Panc1 (cell line): ENCODE results near the gene SAPCD1. TPM values are rescaled to one million over a fixed set of nuclear protein-coding genes. Genes with fewer than 3 reads are reported as not detected.

Experiments
- ATAC-seq: fragments of 200-7000 bp; cut with Tn5 transposase; 2 replicates; pipeline ENCODE4 v1.9.1; 2020; ENCODE audit warnings: mild to moderate bottlenecking, moderate library complexity
- BruUV-seq: library from RNA; stranded (reverse); fragments of 400-500 nt; replicated peaks from 2 replicates; lab custom pipeline; 2021; lab: Mats Ljungman, UMichigan
- CTCF ChIA-PET: fragments of 300-600 bp; sonication (Branson Sonifier 250); formaldehyde crosslinking; loops from one replicate; lab custom pipeline; 2022; ENCODE audit warnings: antibody characterized with exemption; lab: Charles Lee
- POLR2A ChIA-PET: fragments of 300-600 bp; sonication (Branson Sonifier 250); formaldehyde crosslinking; loops from one replicate; lab custom pipeline; 2022; ENCODE audit warnings: antibody characterized with exemption; lab: Charles Lee
- DNase-seq: peaks from one replicate; pipeline ENCODE4 v3.0.0-alpha.2; 2010; ENCODE audit warnings: low read depth, low spot score
- H3K27ac ChIP-seq: 2 replicates; pipeline ENCODE4 v1.5.1; 2011; ENCODE audit warnings: mild to moderate bottlenecking, low read length, inconsistent platforms
- H3K27me3 ChIP-seq: fragments of 200-500 bp; sonication (Bioruptor generic); 2 replicates; pipeline ENCODE4 v1.6.0; 2014; ENCODE audit warnings: low read length, inconsistent platforms; ENCODE audit not compliant: control insufficient read depth, insufficient read depth
- H3K36me3 ChIP-seq: fragments of 200-500 bp; sonication (Bioruptor generic); 2 replicates; pipeline ENCODE4 v1.5.1; 2014; ENCODE audit warnings: inconsistent platforms, mild to moderate bottlenecking, low read length, moderate library complexity; ENCODE audit not compliant: control insufficient read depth, insufficient read depth
- H3K4me1 ChIP-seq: 2 replicates; pipeline ENCODE4 v1.5.1; 2011; ENCODE audit warnings: inconsistent platforms, mild to moderate bottlenecking, low read length, moderate library complexity; ENCODE audit not compliant: control insufficient read depth, insufficient read depth
- H3K4me3 ChIP-seq, 2 experiments: 2 replicates each; pipeline ENCODE4 v1.5.1; 2011 to 2012; ENCODE audit warnings: low read depth in 2 of 2, low read length in 2 of 2, mild to moderate bottlenecking in 2 of 2, inconsistent platforms in 1 of 2, moderate library complexity in 1 of 2
- H3K9me3 ChIP-seq: fragments of 200-500 bp; sonication (Bioruptor generic); 2 replicates; pipeline ENCODE4 v1.5.1; 2014; ENCODE audit warnings: low read depth, mild to moderate bottlenecking, inconsistent platforms, low read length, moderate library complexity; ENCODE audit not compliant: control insufficient read depth, insufficient read depth
- POLR2AphosphoS5 ChIP-seq: IDR thresholded peaks from 2 replicates; pipeline ENCODE4 v1.6.1; 2012; ENCODE audit warnings: mild to moderate bottlenecking, low read depth, low read length, moderate library complexity
- SIN3A ChIP-seq: IDR thresholded peaks from 2 replicates; pipeline ENCODE4 v1.6.1; 2012; ENCODE audit warnings: low read depth, mild to moderate bottlenecking, low read length, moderate library complexity, borderline replicate concordance; ENCODE audit not compliant: insufficient read depth
- TCF7L2 ChIP-seq: IDR thresholded peaks from 2 replicates; pipeline ENCODE4 v1.6.1; 2011; ENCODE audit warnings: mild to moderate bottlenecking, low read depth, low read length, inconsistent platforms
- in situ Hi-C: cut with HindIII; loops from 2 replicates; pipeline ENCODE4 v1.10.0; 2016; ENCODE audit warnings: low sequenced_read_pairs, low pct_unique_long_range_greater_than_20kb
- intact Hi-C: fragments of 100-400 bp; cut with micrococcal nuclease; formaldehyde crosslinking; loops from one replicate; pipeline ENCODE4 v1.10.0; 2022; ENCODE audit not compliant: unreplicated experiment
- total RNA-seq: library from RNA; stranded (reverse); gene quantifications from one replicate; pipeline ENCODE4 v1.2.1, GENCODE V29; 2021; ENCODE audit not compliant: unreplicated experiment
- TF ChIP-seq, protein P1 (sequence below), 2 experiments: IDR thresholded peaks; 2 replicates each; pipeline ENCODE4 v1.6.1; 2011 to 2012; ENCODE audit warnings: low read depth in 2 of 2, control low read depth in 1 of 2, low read length in 1 of 2, mild to moderate bottlenecking in 1 of 2, moderate library complexity in 1 of 2; ENCODE audit not compliant: insufficient read depth in 1 of 2
- TF ChIP-seq, protein P2 (sequence below): fragments of 450-650 bp; IDR thresholded peaks from 2 replicates; pipeline ENCODE4 v1.5.1; 2017; ENCODE audit warnings: mild to moderate bottlenecking

The SAPCD1 gene
- total RNA-seq, 1 experiment from 2014 or later: 6.3 TPM

DNA sequence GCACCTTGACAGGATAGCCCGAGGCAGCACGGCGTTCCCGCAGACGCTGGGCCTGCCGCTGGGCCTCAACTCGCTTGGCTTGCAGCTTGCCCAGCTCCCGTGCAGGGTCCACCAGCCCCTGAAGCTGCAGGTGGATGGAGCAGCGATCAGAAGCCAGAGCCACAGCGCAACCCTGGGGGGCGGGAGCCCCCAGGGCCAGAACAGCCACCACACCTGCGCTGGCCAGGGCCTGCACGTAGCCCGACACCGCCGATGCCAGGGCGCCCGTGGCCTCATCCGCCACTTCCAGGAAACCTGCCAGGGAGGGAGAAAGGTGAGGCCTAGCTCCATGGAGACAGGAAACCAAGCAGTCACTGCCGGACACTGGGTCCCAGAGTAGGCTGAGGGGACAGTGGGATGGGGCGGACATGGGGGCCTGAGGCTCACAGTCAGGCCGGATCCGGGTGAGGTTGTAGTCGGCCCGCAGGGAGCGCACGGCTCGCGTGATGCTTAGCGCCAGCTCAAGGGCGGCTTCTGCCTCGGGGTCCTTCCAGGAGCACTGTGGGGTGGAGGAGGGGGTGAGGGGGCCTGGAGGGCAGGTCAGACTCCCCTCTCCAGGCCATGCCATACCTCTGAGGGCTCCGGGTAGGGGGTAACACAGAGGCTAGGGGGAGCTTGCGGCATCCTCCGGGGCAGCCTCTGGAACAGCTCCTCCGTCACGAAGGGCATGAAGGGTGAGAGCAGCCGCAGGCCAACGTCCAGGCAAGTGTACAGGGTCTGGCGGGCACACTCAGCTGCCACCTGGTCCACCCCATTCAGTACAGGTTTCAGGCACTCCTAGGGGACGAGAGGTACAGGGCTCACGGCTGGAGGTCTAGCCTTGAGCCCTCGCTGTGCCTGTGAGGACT is 16.8 kb downstream of the SAPCD1 start:
- in situ Hi-C loops: no loop called here
- Histone ChIP-seq H3K27me3 (no peaks in the 10 kb centered on the region), H3K9me3 (no peaks in the 10 kb centered on the region), H3K4me1 (peaks cover 31% of the 10 kb centered on the region), H3K27ac (no peak overlapping the region), H3K4me3 (no peak overlapping the region), H3K36me3 (no peaks in the 10 kb centered on the region)
- no TSS peak for BruUV-seq
- TF ChIP-seq SIN3A: no peak
- TF ChIP-seq POLR2AphosphoS5: no peak
- TF ChIP-seq, protein P1, sequence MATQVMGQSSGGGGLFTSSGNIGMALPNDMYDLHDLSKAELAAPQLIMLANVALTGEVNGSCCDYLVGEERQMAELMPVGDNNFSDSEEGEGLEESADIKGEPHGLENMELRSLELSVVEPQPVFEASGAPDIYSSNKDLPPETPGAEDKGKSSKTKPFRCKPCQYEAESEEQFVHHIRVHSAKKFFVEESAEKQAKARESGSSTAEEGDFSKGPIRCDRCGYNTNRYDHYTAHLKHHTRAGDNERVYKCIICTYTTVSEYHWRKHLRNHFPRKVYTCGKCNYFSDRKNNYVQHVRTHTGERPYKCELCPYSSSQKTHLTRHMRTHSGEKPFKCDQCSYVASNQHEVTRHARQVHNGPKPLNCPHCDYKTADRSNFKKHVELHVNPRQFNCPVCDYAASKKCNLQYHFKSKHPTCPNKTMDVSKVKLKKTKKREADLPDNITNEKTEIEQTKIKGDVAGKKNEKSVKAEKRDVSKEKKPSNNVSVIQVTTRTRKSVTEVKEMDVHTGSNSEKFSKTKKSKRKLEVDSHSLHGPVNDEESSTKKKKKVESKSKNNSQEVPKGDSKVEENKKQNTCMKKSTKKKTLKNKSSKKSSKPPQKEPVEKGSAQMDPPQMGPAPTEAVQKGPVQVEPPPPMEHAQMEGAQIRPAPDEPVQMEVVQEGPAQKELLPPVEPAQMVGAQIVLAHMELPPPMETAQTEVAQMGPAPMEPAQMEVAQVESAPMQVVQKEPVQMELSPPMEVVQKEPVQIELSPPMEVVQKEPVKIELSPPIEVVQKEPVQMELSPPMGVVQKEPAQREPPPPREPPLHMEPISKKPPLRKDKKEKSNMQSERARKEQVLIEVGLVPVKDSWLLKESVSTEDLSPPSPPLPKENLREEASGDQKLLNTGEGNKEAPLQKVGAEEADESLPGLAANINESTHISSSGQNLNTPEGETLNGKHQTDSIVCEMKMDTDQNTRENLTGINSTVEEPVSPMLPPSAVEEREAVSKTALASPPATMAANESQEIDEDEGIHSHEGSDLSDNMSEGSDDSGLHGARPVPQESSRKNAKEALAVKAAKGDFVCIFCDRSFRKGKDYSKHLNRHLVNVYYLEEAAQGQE (IDR thresholded peaks at IDR 0.05; ENCODE audit: insufficient read depth in 1 of 2, low read depth in 2 of 2, low read length in 1 of 2): no peak
- ChIA-PET POLR2A (interaction anchor here (0.6 kb wide), 2 partner anchors 16 to 49 kb away, joined by 5 to 6 read pairs; no protein-coding TSS in a partner anchor), CTCF (interaction anchor here (0.6 kb wide), 1 partner anchor 11 kb away, joined by 5 read pairs; no protein-coding TSS in a partner anchor)
- ATAC-seq (no peak), DNase-seq (no peak)
- intact Hi-C loops: loop anchor here (10.0 kb wide), 1 partner anchor 46 kb away; the partner anchor contains the start of gene HSPA1B

DNA sequence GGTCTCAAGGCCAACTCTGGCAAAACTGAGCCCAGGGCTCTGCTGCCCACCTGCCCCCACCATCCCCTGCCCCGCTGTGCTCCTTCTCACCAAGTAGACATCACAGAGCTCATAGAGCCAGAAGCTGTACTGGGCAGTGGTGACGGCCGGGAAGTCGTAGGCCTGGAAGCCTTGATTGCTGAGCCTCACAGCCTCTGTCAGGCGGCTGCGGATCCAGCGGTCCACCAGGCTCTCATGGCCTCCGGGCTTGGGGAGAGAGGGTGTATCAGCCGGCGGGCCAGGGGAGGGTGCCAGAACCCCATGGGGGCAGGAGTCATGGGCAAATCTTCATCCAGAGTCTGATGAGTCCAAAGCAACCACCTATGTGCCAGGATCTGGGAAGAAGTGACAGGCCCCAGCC is 17.5 kb downstream of the SAPCD1 start:
- intact Hi-C loops (loop anchor here (10.0 kb wide), 1 partner anchor 45 kb away; the partner anchor contains the start of gene HSPA1B), in situ Hi-C loops (no loop called here)
- ChIA-PET CTCF (interaction anchor here (0.7 kb wide), 1 partner anchor 233 kb away, joined by 3 read pairs; the partner anchor contains the start of gene ATP6V1G2), POLR2A (no interaction called here)
- Histone ChIP-seq H3K9me3 (no peaks in the 10 kb centered on the region), H3K36me3 (no peaks in the 10 kb centered on the region), H3K4me1 (peaks cover 31% of the 10 kb centered on the region), H3K27ac (no peak overlapping the region), H3K27me3 (no peaks in the 10 kb centered on the region), H3K4me3 (no peak overlapping the region)
- TF ChIP-seq, protein P1 (IDR thresholded peaks at IDR 0.05; ENCODE audit: insufficient read depth in 1 of 2, low read depth in 2 of 2, low read length in 1 of 2): no peak
- TF ChIP-seq POLR2AphosphoS5 (no peak), TCF7L2 (no peak), SIN3A (no peak)
- TF ChIP-seq, protein P2, sequence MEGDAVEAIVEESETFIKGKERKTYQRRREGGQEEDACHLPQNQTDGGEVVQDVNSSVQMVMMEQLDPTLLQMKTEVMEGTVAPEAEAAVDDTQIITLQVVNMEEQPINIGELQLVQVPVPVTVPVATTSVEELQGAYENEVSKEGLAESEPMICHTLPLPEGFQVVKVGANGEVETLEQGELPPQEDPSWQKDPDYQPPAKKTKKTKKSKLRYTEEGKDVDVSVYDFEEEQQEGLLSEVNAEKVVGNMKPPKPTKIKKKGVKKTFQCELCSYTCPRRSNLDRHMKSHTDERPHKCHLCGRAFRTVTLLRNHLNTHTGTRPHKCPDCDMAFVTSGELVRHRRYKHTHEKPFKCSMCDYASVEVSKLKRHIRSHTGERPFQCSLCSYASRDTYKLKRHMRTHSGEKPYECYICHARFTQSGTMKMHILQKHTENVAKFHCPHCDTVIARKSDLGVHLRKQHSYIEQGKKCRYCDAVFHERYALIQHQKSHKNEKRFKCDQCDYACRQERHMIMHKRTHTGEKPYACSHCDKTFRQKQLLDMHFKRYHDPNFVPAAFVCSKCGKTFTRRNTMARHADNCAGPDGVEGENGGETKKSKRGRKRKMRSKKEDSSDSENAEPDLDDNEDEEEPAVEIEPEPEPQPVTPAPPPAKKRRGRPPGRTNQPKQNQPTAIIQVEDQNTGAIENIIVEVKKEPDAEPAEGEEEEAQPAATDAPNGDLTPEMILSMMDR: no peak
- no TSS peak for BruUV-seq
- no peak for ATAC-seq
- no peak for DNase-seq
